ENCODE measurements around the gene OVOL1. TPM values are rescaled to one million over a fixed set of nuclear protein-coding genes. Genes with fewer than 3 reads are reported as not detected.

The OVOL1 gene
- 0.03 to 0.13 TPM (median 0.08 TPM) in 3 of 5 replicates, not detected in the others for total RNA-seq (2022; extraction: Qiagen RNA extraction)

GRCh38 chr11:65786786-65787636 is at the start of gene OVOL1:
Gene OVOL1 (plus strand): TSS chr11:65787063. CDS start chr11:65787374, 311 bp downstream.

GRCh38 chr11:65780770-65781151 is 6.1 kb upstream of the OVOL1 start, which contains the start of gene AP5B1:
Gene AP5B1 (minus strand): TSS chr11:65780976. CDS start chr11:65780591, 385 bp downstream.

GRCh38 chr11:65833297-65834030 is 46.6 kb downstream of the OVOL1 start, which contains the start of gene SNX32:
Gene SNX32 (plus strand): TSS chr11:65833963. CDS start chr11:65834066, 103 bp downstream.

Other genes with a start within 250 kb of the OVOL1 start
- 83.4 to 114 TPM (median 105 TPM) in 5 replicates for gene LTBP3, start 228.7 kb upstream of the OVOL1 start, total RNA-seq (2022; extraction: Qiagen RNA extraction)
- 71.2 to 74.6 TPM (median 73.7 TPM) in 5 replicates for gene ZNRD2, start 216.6 kb upstream of the OVOL1 start, total RNA-seq (2022; extraction: Qiagen RNA extraction)
- gene FAM89B, start 214.5 kb upstream of the OVOL1 start, total RNA-seq (2022; extraction: Qiagen RNA extraction), result 22.8 to 49.9 TPM (median 46.2 TPM) in 5 replicates
- 26.1 to 36.0 TPM (median 34.5 TPM) in 5 replicates for gene EHBP1L1, start 211.0 kb upstream of the OVOL1 start, total RNA-seq (2022; extraction: Qiagen RNA extraction)
- 0.08 to 0.93 TPM (median 0.78 TPM) in 5 replicates for gene KCNK7, start 191.3 kb upstream of the OVOL1 start, total RNA-seq (2022; extraction: Qiagen RNA extraction)
- 40.5 to 47.5 TPM (median 45.0 TPM) in 5 replicates for gene MAP3K11, start 172.8 kb upstream of the OVOL1 start, total RNA-seq (2022; extraction: Qiagen RNA extraction)
- 31.4 to 36.0 TPM (median 32.1 TPM) in 5 replicates for gene PCNX3, start 171.3 kb upstream of the OVOL1 start, total RNA-seq (2022; extraction: Qiagen RNA extraction)
- gene SIPA1, start 149.0 kb upstream of the OVOL1 start, total RNA-seq (2022; extraction: Qiagen RNA extraction), result 12.9 to 19.7 TPM (median 16.4 TPM) in 5 replicates
- 66.4 to 76.8 TPM (median 74.4 TPM) in 5 replicates for gene RELA, start 124.1 kb upstream of the OVOL1 start, total RNA-seq (2022; extraction: Qiagen RNA extraction)
- 41.2 to 52.5 TPM (median 50.4 TPM) in 5 replicates for gene KAT5, start 74.8 kb upstream of the OVOL1 start, total RNA-seq (2022; extraction: Qiagen RNA extraction)
- 23.6 to 51.8 TPM (median 47.4 TPM) in 5 replicates for gene RNASEH2C, start 66.3 kb upstream of the OVOL1 start, total RNA-seq (2022; extraction: Qiagen RNA extraction)
- 8.5 to 11.9 TPM (median 10.8 TPM) in 5 replicates for gene AP5B1, start 6.1 kb upstream of the OVOL1 start, total RNA-seq (2022; extraction: Qiagen RNA extraction)
- gene SNX32, start 46.9 kb downstream of the OVOL1 start, total RNA-seq (2022; extraction: Qiagen RNA extraction), result 0.06 to 0.11 TPM (median 0.08 TPM) in 3 of 5 replicates, not detected in the others
- 1,998 to 2,345 TPM (median 2,265 TPM) in 5 replicates for gene CFL1, start 71.1 kb downstream of the OVOL1 start, total RNA-seq (2022; extraction: Qiagen RNA extraction)
- 24.8 to 34.3 TPM (median 33.8 TPM) in 5 replicates for gene MUS81, start 73.4 kb downstream of the OVOL1 start, total RNA-seq (2022; extraction: Qiagen RNA extraction)
- gene EFEMP2, start 85.7 kb downstream of the OVOL1 start, total RNA-seq (2022; extraction: Qiagen RNA extraction), result 0.78 to 1.3 TPM (median 0.94 TPM) in 5 replicates
- gene CTSW, start 92.8 kb downstream of the OVOL1 start, total RNA-seq (2022; extraction: Qiagen RNA extraction), result 0.06 to 0.13 TPM (median 0.09 TPM) in 3 of 5 replicates, not detected in the others
- 70.0 to 85.8 TPM (median 82.0 TPM) in 5 replicates for gene FIBP, start 101.4 kb downstream of the OVOL1 start, total RNA-seq (2022; extraction: Qiagen RNA extraction)
- gene CCDC85B, start 103.6 kb downstream of the OVOL1 start, total RNA-seq (2022; extraction: Qiagen RNA extraction), result 18.2 to 42.2 TPM (median 39.0 TPM) in 5 replicates
- 97.6 to 169 TPM (median 123 TPM) in 5 replicates for gene FOSL1, start 113.3 kb downstream of the OVOL1 start, total RNA-seq (2022; extraction: Qiagen RNA extraction)
- gene C11orf68, start 132.0 kb downstream of the OVOL1 start, total RNA-seq (2022; extraction: Qiagen RNA extraction), result 36.2 to 49.2 TPM (median 42.8 TPM) in 5 replicates
- gene DRAP1, start 132.4 kb downstream of the OVOL1 start, total RNA-seq (2022; extraction: Qiagen RNA extraction), result 154 to 246 TPM (median 196 TPM) in 5 replicates
- gene TSGA10IP, start 158.4 kb downstream of the OVOL1 start, total RNA-seq (2022; extraction: Qiagen RNA extraction), result not detected in 5 replicates
- 43.5 to 63.3 TPM (median 54.0 TPM) in 5 replicates for gene SART1, start 174.7 kb downstream of the OVOL1 start, total RNA-seq (2022; extraction: Qiagen RNA extraction)
- 36.3 to 54.2 TPM (median 37.8 TPM) in 5 replicates for gene EIF1AD, start 215.1 kb downstream of the OVOL1 start, total RNA-seq (2022; extraction: Qiagen RNA extraction)
- gene BANF1, start 215.4 kb downstream of the OVOL1 start, total RNA-seq (2022; extraction: Qiagen RNA extraction), result 350 to 491 TPM (median 479 TPM) in 5 replicates
- not detected in 5 replicates for gene CST6, start 224.9 kb downstream of the OVOL1 start, total RNA-seq (2022; extraction: Qiagen RNA extraction)
- gene CATSPER1, start 239.4 kb downstream of the OVOL1 start, total RNA-seq (2022; extraction: Qiagen RNA extraction), result 0.98 to 1.4 TPM (median 1.3 TPM) in 5 replicates